Liver (tissue), 9 donors: Measurements from ENCODE around the gene OR1S1. TPM values are rescaled to one million over a fixed set of nuclear protein-coding genes. Genes with fewer than 3 reads are reported as not detected.

Experiments
- DNase-seq: peaks from one replicate; pipeline ENCODE4 v3.0.0-alpha.2; 2017; ENCODE audit warnings: low spot score
- H3K27ac ChIP-seq, 2 donors: one replicate each; pipeline ENCODE4 v1.7.0; 2013; ENCODE audit warnings: inconsistent platforms in 2 of 2, low read length in 2 of 2, control low read depth in 1 of 2, low read depth in 1 of 2, mild to moderate bottlenecking in 1 of 2
- H3K27me3 ChIP-seq, 4 donors: one replicate each; pipeline versions ENCODE4 v1.6.1 to v1.7.0; 2013; ENCODE audit warnings: low read length in 3 of 4, inconsistent platforms in 1 of 4, mild to moderate bottlenecking in 1 of 4, moderate library complexity in 1 of 4; ENCODE audit not compliant: control insufficient read depth in 4 of 4, insufficient read depth in 4 of 4
- H3K36me3 ChIP-seq, 4 donors: one replicate each; pipeline versions ENCODE4 v1.6.1 to v1.7.0; 2013; ENCODE audit warnings: low read length in 3 of 4, mild to moderate bottlenecking in 3 of 4, low read depth in 1 of 4, moderate library complexity in 1 of 4; ENCODE audit not compliant: control insufficient read depth in 4 of 4, insufficient read depth in 3 of 4
- H3K4me1 ChIP-seq, 4 donors: one replicate each; pipeline versions ENCODE4 v1.6.1 to v1.7.0; 2013; ENCODE audit warnings: low read length in 3 of 4, mild to moderate bottlenecking in 3 of 4, moderate library complexity in 1 of 4; ENCODE audit not compliant: control insufficient read depth in 4 of 4, insufficient read depth in 4 of 4
- H3K4me3 ChIP-seq, 3 donors: one replicate each; pipeline versions ENCODE4 v1.6.1 to v1.7.0; 2013; ENCODE audit warnings: low read length in 3 of 3, control low read depth in 1 of 3, low read depth in 1 of 3, mild to moderate bottlenecking in 1 of 3
- H3K9ac ChIP-seq, 2 donors: one replicate each; pipeline ENCODE4 v1.7.0; 2013; ENCODE audit warnings: low read length in 2 of 2, mild to moderate bottlenecking in 2 of 2, moderate library complexity in 2 of 2, control low read depth in 1 of 2, low read depth in 1 of 2
- H3K9me3 ChIP-seq, 4 donors: one replicate each; pipeline versions ENCODE4 v1.6.1 to v1.7.0; 2013; ENCODE audit warnings: low read length in 3 of 4; ENCODE audit not compliant: control insufficient read depth in 4 of 4
- MAX ChIP-seq: IDR thresholded peaks from 2 replicates; pipeline ENCODE4 v1.6.1; 2016; ENCODE audit warnings: antibody characterized with exemption
- NR2F2 ChIP-seq: IDR thresholded peaks from 2 replicates; pipeline ENCODE4 v1.6.1; 2016; ENCODE audit warnings: antibody characterized with exemption
- SP1 ChIP-seq: IDR thresholded peaks from 2 replicates; pipeline ENCODE4 v1.6.1; 2018; ENCODE audit warnings: antibody characterized with exemption, mild to moderate bottlenecking
- ZBTB33 ChIP-seq: IDR thresholded peaks from 2 replicates; pipeline ENCODE4 v1.6.1; 2016; ENCODE audit warnings: antibody characterized with exemption
- WGBS: extraction: QIAGEN DNeasy Blood & Tissue Kit; methylation state at CpG from one replicate; pipeline ENCODE4 v1.1.7; 2013; 5-methylcytosine and 5-hydroxymethylcytosine counted together
- polyA plus RNA-seq, 2 donors: library from polyadenylated mRNA; stranded (reverse) in 1 of 2; unstranded in 1 of 2; fragments of 200-250 nt in 1 of 2; fragments of >200 nt in 1 of 2; fragmentation: Nextera tagmentation in 1 of 2; extraction: Ambion mirVana in 1 of 2; gene quantifications; one replicate each; pipeline versions ENCODE4 v1.2.1 to v1.2.3, GENCODE V29; 2013 to 2015
- total RNA-seq, 2 donors: library from RNA; depleted of rRNA; stranded (reverse); fragments of >200 nt; gene quantifications; one replicate each; pipeline ENCODE4 v1.2.3, GENCODE V29; 2014
- donor health status: healthy.
- donor health status: healthy.
- donor health status: healthy.
- donor health status: healthy.
- donor health status: healthy.

OR1S1 gene
- total and polyA plus RNA-seq, 4 donors = not detected

GRCh38 chr11:58259983-58260382 is 47.5 kb downstream of the OR1S1 start:
- Histone ChIP-seq H3K9ac (no peak overlapping the region), H3K4me3 (no peak overlapping the region), H3K4me1 (no peaks in the 10 kb centered on the region), H3K36me3 (no peaks in the 10 kb centered on the region), H3K9me3 (peaks cover 0 to 3% (median 0%) of the 10 kb centered on the region in 4 donors), H3K27me3 (peaks cover 0 to 3% (median 0%) of the 10 kb centered on the region in 4 donors), H3K27ac (no peak overlapping the region)
- TF ChIP-seq NR2F2 = no peak
- TF ChIP-seq ZBTB33 = no peak
- TF ChIP-seq SP1 = no peak
- TF ChIP-seq MAX = no peak
- DNase-seq = no peak
- WGBS = 66% methylated on average over 2 of the region's 2 CpGs

Other genes with a start within 250 kb of the OR1S1 start
- gene OR9Q1, start 188.8 kb upstream of the OR1S1 start, total RNA-seq = not detected
- gene OR9Q1, start 188.8 kb upstream of the OR1S1 start, polyA plus RNA-seq = not detected
- gene OR6Q1, start 181.8 kb upstream of the OR1S1 start, total RNA-seq = not detected
- not detected for gene OR6Q1, start 181.8 kb upstream of the OR1S1 start, polyA plus RNA-seq
- not detected for gene OR9I1, start 87.2 kb upstream of the OR1S1 start, total RNA-seq
- not detected for gene OR9I1, start 87.2 kb upstream of the OR1S1 start, polyA plus RNA-seq
- not detected for gene OR9Q2, start 23.6 kb upstream of the OR1S1 start, total RNA-seq
- gene OR9Q2, start 23.6 kb upstream of the OR1S1 start, polyA plus RNA-seq = not detected
- not detected for gene OR1S2, start 8.6 kb upstream of the OR1S1 start, total RNA-seq
- not detected for gene OR1S2, start 8.6 kb upstream of the OR1S1 start, polyA plus RNA-seq
- not detected for gene OR10Q1, start 16.2 kb downstream of the OR1S1 start, total RNA-seq
- gene OR10Q1, start 16.2 kb downstream of the OR1S1 start, polyA plus RNA-seq = not detected
- gene OR10W1, start 55.5 kb downstream of the OR1S1 start, total RNA-seq = not detected
- gene OR10W1, start 55.5 kb downstream of the OR1S1 start, polyA plus RNA-seq = not detected
- gene OR5B17, start 146.3 kb downstream of the OR1S1 start, total RNA-seq = not detected
- gene OR5B17, start 146.3 kb downstream of the OR1S1 start, polyA plus RNA-seq = not detected
- not detected for gene OR5B3, start 194.2 kb downstream of the OR1S1 start, total RNA-seq
- gene OR5B3, start 194.2 kb downstream of the OR1S1 start, polyA plus RNA-seq = not detected
- gene OR5B2, start 215.4 kb downstream of the OR1S1 start, total RNA-seq = not detected
- not detected for gene OR5B2, start 215.4 kb downstream of the OR1S1 start, polyA plus RNA-seq
- not detected for gene OR5B12, start 229.5 kb downstream of the OR1S1 start, total RNA-seq
- not detected for gene OR5B12, start 229.5 kb downstream of the OR1S1 start, polyA plus RNA-seq